Lung (tissue), 12 donors: ENCODE measurements around the gene SLC29A3. TPM values are rescaled to one million over a fixed set of nuclear protein-coding genes. Genes with fewer than 3 reads are reported as not detected.

Experiments used
- ATAC-seq: fragments of 200-7000 bp; cut with Tn5 transposase; one replicate; pipeline ENCODE4 v1.9.1; 2020; ENCODE audit warnings: moderate number of reproducible peaks; ENCODE audit not compliant: insufficient read depth, low FRiP score
- DNase-seq, 3 donors: peaks; one replicate each; pipeline ENCODE4 v3.0.0-alpha.2; 2013 to 2017
- H3K27ac ChIP-seq, 2 donors: one replicate each; pipeline ENCODE4 v1.5.1; 2013; ENCODE audit warnings: mild to moderate bottlenecking in 2 of 2, moderate library complexity in 2 of 2, control low read depth in 1 of 2, inconsistent platforms in 1 of 2, low read depth in 1 of 2, low read length in 1 of 2
- H3K27me3 ChIP-seq, 3 donors: one replicate each; pipeline ENCODE4 v1.5.1; 2013; ENCODE audit warnings: low read length in 2 of 3; ENCODE audit not compliant: control insufficient read depth in 3 of 3, insufficient read depth in 3 of 3
- H3K36me3 ChIP-seq, 4 donors: one replicate each; pipeline ENCODE4 v1.5.1; 2013; ENCODE audit warnings: low read length in 4 of 4, mild to moderate bottlenecking in 1 of 4, moderate library complexity in 1 of 4; ENCODE audit not compliant: control insufficient read depth in 4 of 4, insufficient read depth in 4 of 4
- H3K4me1 ChIP-seq, 5 donors: one replicate each; pipeline ENCODE4 v1.5.1; 2013; ENCODE audit warnings: low read length in 5 of 5, mild to moderate bottlenecking in 2 of 5, moderate library complexity in 1 of 5; ENCODE audit not compliant: control insufficient read depth in 5 of 5, insufficient read depth in 5 of 5
- H3K4me3 ChIP-seq: one replicate; pipeline ENCODE4 v1.5.1; 2013; ENCODE audit warnings: mild to moderate bottlenecking, control low read depth, moderate library complexity
- H3K9ac ChIP-seq, 2 donors: one replicate each; pipeline ENCODE4 v1.5.1; 2013; ENCODE audit warnings: low read length in 2 of 2, control low read depth in 1 of 2; ENCODE audit not compliant: insufficient read depth in 1 of 2
- H3K9me3 ChIP-seq, 4 donors: one replicate each; pipeline ENCODE4 v1.5.1; 2013; ENCODE audit warnings: low read length in 3 of 4, mild to moderate bottlenecking in 1 of 4, moderate library complexity in 1 of 4; ENCODE audit not compliant: control insufficient read depth in 4 of 4, insufficient read depth in 3 of 4
- WGBS, 2 donors: extraction: QIAGEN DNeasy Blood & Tissue Kit; methylation state at CpG; one replicate each; pipeline ENCODE4 v1.1.7; 2013; 5-methylcytosine and 5-hydroxymethylcytosine counted together
- polyA plus RNA-seq, 2 donors: library from polyadenylated mRNA; stranded (reverse); fragments of 200-250 nt; gene quantifications; one replicate each; pipeline ENCODE4 v1.2.1, GENCODE V29; 2013
- total RNA-seq, 2 donors: library from RNA; depleted of rRNA in 1 of 2; stranded (reverse); fragments of >200 nt in 1 of 2; gene quantifications; one replicate each; pipeline ENCODE4 v1.2.1, GENCODE V29; 2014 to 2021
- TF ChIP-seq, protein P1 (sequence below): IDR thresholded peaks from 2 replicates; pipeline ENCODE4 v1.5.1; 2012; ENCODE audit warnings: mild to moderate bottlenecking; ENCODE audit errors: control extremely low read depth, extremely low read depth
- donor health status: control.
- donor health status: control.
- donor health status: Bipolar disorder and iron deficiency.
- donor health status: healthy.
- donor health status: DM: yes; HTN: yes; CAD: no.

Gene SLC29A3
- total and polyA plus RNA-seq, 4 donors, result 4.9 to 9.6 (median 5.4) TPM

DNA sequence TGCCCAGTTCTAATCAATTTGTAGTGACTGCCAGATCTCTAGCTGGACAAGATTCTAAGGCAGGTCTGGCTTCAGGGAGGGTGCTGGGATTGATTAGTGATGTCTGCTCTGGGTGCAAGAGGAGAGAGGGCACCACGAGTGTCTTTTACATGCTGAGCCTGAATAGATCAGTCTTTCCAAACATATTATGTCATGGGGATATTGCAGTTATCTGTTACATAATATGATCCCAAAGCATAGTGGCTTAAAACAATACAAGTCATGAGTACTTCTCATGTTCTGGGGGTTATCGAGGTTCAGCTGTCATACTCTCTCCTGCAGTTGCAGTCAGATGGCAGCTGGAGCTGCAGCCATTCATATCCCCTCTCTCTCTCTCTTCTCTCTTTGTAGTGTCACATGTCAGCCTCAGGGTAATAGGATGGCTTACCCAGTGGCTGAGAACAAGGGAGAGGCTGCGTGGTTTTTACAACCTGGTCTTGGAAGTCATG is 26.0 kb downstream of the SLC29A3 start:
- Histone ChIP-seq H3K36me3 (peaks cover 0 to 3% (median 0%) of the 10 kb centered on the region in 4 donors), H3K27me3 (no peaks in the 10 kb centered on the region), H3K9ac (peak overlapping the region in 1 of 2 donors; percentile 11), H3K4me3 (no peak overlapping the region), H3K27ac (no peak overlapping the region), H3K9me3 (no peaks in the 10 kb centered on the region), H3K4me1 (peaks cover 0 to 36% (median 15%) of the 10 kb centered on the region in 5 donors)
- TF ChIP-seq, protein P1, sequence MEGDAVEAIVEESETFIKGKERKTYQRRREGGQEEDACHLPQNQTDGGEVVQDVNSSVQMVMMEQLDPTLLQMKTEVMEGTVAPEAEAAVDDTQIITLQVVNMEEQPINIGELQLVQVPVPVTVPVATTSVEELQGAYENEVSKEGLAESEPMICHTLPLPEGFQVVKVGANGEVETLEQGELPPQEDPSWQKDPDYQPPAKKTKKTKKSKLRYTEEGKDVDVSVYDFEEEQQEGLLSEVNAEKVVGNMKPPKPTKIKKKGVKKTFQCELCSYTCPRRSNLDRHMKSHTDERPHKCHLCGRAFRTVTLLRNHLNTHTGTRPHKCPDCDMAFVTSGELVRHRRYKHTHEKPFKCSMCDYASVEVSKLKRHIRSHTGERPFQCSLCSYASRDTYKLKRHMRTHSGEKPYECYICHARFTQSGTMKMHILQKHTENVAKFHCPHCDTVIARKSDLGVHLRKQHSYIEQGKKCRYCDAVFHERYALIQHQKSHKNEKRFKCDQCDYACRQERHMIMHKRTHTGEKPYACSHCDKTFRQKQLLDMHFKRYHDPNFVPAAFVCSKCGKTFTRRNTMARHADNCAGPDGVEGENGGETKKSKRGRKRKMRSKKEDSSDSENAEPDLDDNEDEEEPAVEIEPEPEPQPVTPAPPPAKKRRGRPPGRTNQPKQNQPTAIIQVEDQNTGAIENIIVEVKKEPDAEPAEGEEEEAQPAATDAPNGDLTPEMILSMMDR, result no peak
- 62 to 71% methylated on average over 3 of the region's 3 CpGs for WGBS, 2 donors
- no peak for DNase-seq
- no peak for ATAC-seq

DNA sequence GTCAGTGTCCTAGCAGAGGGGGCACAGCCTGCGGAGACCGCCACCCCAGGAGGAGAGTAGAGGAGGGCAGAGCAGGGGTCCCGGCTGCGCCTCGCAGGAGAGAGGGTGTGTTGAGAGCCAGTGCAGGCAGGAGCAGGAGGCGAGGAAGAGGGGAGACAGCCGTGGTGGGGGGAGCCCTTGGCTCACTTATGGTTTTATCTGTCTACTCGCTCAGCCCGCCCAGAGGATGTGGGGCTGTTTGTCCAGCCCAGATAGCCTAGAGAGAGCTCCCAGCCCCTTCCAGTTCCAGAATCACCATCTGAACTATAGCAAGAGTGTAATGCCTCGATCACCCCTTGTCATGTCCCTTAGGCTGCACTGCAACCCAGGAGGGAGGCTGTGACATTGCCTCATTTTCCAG is 26.6 kb downstream of the SLC29A3 start:
- WGBS, 2 donors, result 78 to 86% methylated on average over 10 of the region's 10 CpGs
- H3K9ac ChIP-seq, result no peak overlapping the region
- no peak overlapping the region for H3K4me3 ChIP-seq
- TF ChIP-seq, protein P1, result no peak
- no peaks in the 10 kb centered on the region for H3K9me3 ChIP-seq
- peaks cover 0 to 36% (median 15%) of the 10 kb centered on the region in 5 donors for H3K4me1 ChIP-seq
- DNase-seq, result peak in 2 of 3 donors; percentile 16 to 52
- no peak for ATAC-seq
- peaks cover 0 to 3% (median 0%) of the 10 kb centered on the region in 4 donors for H3K36me3 ChIP-seq
- H3K27me3 ChIP-seq, result no peaks in the 10 kb centered on the region
- H3K27ac ChIP-seq, result no peak overlapping the region

DNA sequence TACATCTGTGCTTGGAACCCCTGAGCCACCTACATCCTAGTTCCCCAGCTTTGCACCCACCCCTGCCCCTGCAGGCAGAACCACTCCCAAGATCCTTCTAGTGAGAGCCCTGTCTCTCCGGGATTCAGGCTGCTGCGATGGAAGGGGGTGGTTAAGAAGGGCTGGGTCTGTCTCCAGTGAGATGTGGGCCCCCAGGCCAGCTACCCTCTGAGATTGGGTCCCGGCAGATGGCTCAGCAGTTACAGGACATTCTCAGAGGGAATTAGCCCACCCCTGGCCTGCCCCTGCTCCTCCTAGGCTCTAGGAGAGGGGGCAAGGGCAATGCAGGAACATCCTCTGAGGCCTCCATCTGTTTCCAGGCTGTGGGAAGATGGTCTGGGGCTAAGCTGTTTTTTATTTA is 27.7 kb downstream of the SLC29A3 start:
- peaks cover 0 to 3% (median under 1%) of the 10 kb centered on the region in 4 donors for H3K36me3 ChIP-seq
- WGBS, 2 donors, result 63 to 92% methylated on average over 2 to 3 of the region's 3 CpGs
- H3K4me3 ChIP-seq, result no peak overlapping the region
- H3K4me1 ChIP-seq, result peaks cover 0 to 33% (median 15%) of the 10 kb centered on the region in 5 donors
- H3K9ac ChIP-seq, result no peak overlapping the region
- no peaks in the 10 kb centered on the region for H3K9me3 ChIP-seq
- H3K27ac ChIP-seq, result no peak overlapping the region
- DNase-seq, result no peak
- ATAC-seq, result no peak
- TF ChIP-seq, protein P1, result no peak
- H3K27me3 ChIP-seq, result no peaks in the 10 kb centered on the region
